ENCODE data around the gene MEOX1. TPM values are rescaled to one million over a fixed set of nuclear protein-coding genes. Genes with fewer than 3 reads are reported as not detected.

Gene MEOX1
- total and polyA plus RNA-seq, 8 donors: 1.2 to 5.1 (median 2.6) TPM; not detected in 3

DNA sequence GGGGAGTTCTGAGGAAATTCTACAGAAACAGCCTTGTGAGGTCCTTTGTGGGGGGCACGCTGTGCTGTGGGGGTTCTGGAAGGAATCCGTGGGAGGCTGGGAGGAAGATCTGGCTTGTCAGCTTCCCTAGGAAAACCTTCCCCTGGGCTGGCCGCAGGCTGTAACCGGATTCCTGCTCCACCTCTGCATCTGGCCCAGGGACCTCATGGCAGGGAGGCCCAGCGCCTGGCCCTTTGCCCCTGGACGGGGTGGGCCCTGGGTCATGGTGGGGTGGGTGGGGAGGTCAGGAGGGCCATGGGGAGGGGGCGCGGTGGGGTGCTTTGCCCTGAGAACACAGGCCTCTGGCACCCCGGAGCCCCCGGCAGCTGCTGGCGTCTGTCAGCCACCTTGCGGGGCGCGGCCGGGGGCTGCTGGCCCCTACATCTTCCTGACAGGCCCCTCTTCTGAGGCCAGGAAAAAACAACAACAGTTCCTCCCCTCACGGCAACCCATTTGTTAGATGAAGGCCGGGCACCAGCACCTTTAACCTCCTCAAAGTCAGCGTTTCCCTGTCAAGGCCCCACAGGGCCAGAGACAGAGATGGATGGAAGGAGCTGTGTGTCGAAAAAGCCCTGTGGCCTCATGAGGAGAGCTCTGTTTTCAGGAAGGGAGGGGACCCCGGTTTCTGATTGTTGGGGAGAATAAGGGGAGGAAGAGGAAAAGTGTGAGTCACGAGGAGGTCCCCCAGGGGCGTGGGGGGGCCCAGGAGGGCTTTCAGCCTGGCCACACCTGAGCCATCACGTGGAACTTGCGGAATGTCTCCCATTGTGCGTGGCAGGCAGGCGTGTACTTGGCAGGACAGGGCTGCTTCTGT lies 3.6 kb upstream of the MEOX1 start:
- peak in 1 of 2 donors; percentile 86 for DNase-seq
- TF ChIP-seq POLR2AphosphoS5 (IDR thresholded peaks at IDR 0.05) (no peak), POLR2A (IDR thresholded peaks at IDR 0.05) (no peak), EP300 (IDR thresholded peaks at IDR 0.05) (no peak), CTCF (IDR thresholded peaks at IDR 0.05) (no peak)
- intact Hi-C loops (cut with DNase I; ENCODE audit: low total_unique reads): no loop called here

DNA sequence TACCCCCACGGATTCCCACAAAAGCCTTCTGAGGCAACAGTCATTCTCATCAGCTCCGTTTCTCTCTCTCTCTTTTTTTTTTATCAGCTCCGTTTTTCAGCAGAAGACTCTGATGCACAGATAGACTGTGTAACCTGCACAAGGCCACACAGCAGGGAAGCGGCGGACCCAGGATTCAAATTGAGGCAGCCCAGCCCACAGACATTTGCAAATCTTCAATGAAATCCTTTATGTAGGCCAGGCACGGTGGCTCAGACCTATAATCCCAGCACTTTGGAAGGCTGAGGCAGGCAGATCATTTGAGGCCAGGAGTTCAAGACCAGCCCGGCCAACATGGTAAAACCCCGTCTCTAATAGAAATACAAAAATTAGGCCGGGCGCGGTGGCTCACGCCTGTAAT lies 2.4 kb upstream of the MEOX1 start:
- H3K36me3 ChIP-seq: no peaks in the 10 kb centered on the region
- peaks cover 0 to 14% (median 7%) of the 10 kb centered on the region in 4 donors for H3K4me1 ChIP-seq
- WGBS, 5 donors: 81 to 92% (median 87%) methylated on average over 12 of the region's 12 CpGs
- intact Hi-C loops (cut with DNase I; ENCODE audit: low total_unique reads): no loop called here
- no peak overlapping the region for H3K27ac ChIP-seq
- H3K27me3 ChIP-seq: peaks cover 0 to 27% (median 0%) of the 10 kb centered on the region in 3 donors
- TF ChIP-seq POLR2A (IDR thresholded peaks at IDR 0.05) (no peak), CTCF (IDR thresholded peaks at IDR 0.05) (no peak), POLR2AphosphoS5 (IDR thresholded peaks at IDR 0.05) (no peak), EP300 (IDR thresholded peaks at IDR 0.05) (no peak)
- no peak for DNase-seq
- no peak overlapping the region for H3K4me3 ChIP-seq
- H3K9me3 ChIP-seq: no peaks in the 10 kb centered on the region

More for the DNA sequence above, 3.6 kb upstream of the MEOX1 start:
- Histone ChIP-seq H3K36me3 (no peaks in the 10 kb centered on the region), H3K4me1 (peaks cover 0 to 24% (median 10%) of the 10 kb centered on the region in 4 donors), H3K4me3 (no peak overlapping the region), H3K27ac (peak overlapping the region; percentile 2 to 58 (median 33)), H3K27me3 (peaks cover 0 to 23% (median 0%) of the 10 kb centered on the region in 3 donors), H3K9me3 (no peaks in the 10 kb centered on the region)
- WGBS, 5 donors: 56 to 62% (median 59%) methylated on average over 20 to 26 of the region's 26 CpGs

DNA sequence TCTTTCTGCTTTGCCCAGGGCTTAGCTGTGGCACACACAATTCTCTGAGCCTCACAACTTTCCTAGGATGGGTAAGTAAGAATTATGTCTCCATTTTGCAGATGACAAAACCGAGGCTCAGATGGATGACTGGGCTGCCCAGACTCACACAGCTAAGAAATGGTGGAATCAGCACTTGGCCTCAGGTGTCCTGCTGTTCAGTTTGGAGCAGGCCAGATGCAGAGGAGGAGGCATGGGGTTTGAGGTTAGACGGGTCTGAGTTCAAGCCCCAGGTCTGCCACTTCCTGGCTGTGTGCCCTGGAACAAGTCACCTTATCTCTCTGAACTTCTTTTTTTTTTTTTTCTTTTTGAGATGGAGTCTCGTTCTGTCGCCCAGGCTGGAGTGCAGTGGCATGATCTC lies 1.7 kb upstream of the MEOX1 start:
- H3K36me3 ChIP-seq: no peaks in the 10 kb centered on the region
- no peak overlapping the region for H3K4me3 ChIP-seq
- H3K9me3 ChIP-seq: no peaks in the 10 kb centered on the region
- DNase-seq: no peak
- peaks cover 0 to 14% (median 7%) of the 10 kb centered on the region in 4 donors for H3K4me1 ChIP-seq
- intact Hi-C loops (cut with DNase I; ENCODE audit: low total_unique reads): no loop called here
- peaks cover 0 to 27% (median 0%) of the 10 kb centered on the region in 3 donors for H3K27me3 ChIP-seq
- WGBS, 5 donors: 67 to 75% (median 70%) methylated on average over 4 of the region's 4 CpGs
- TF ChIP-seq CTCF (IDR thresholded peaks at IDR 0.05) (no peak), EP300 (IDR thresholded peaks at IDR 0.05) (no peak), POLR2A (IDR thresholded peaks at IDR 0.05) (no peak), POLR2AphosphoS5 (IDR thresholded peaks at IDR 0.05) (no peak)
- no peak overlapping the region for H3K27ac ChIP-seq

GRCh38 chr17:43662413-43663141 lies 855 bp upstream of the MEOX1 start:
- Histone ChIP-seq H3K4me1 (peaks cover 0 to 14% (median 7%) of the 10 kb centered on the region in 4 donors), H3K36me3 (no peaks in the 10 kb centered on the region), H3K9me3 (no peaks in the 10 kb centered on the region), H3K27ac (no peak overlapping the region), H3K4me3 (no peak overlapping the region), H3K27me3 (peaks cover 0 to 27% (median 0%) of the 10 kb centered on the region in 3 donors)
- WGBS, 5 donors: 58 to 66% (median 65%) methylated on average over 12 of the region's 12 CpGs
- TF ChIP-seq POLR2AphosphoS5 (IDR thresholded peaks at IDR 0.05): no peak
- no peak for DNase-seq
- intact Hi-C loops (cut with DNase I; ENCODE audit: low total_unique reads): no loop called here

All from stomach (tissue), 9 donors.